SK-N-SH (cell line): ENCODE results near the gene C9orf43.

Experiments used
- USF2 ChIP-seq: fragments of 150-350 bp; IDR thresholded peaks from 2 replicates; pipeline ENCODE4 v1.6.1; 2017; ENCODE audit warnings: antibody characterized with exemption, low read length, low read depth, borderline replicate concordance
- TF ChIP-seq, protein P1 (sequence below): fragments of 200-600 bp; sonication (generic); IDR thresholded peaks from 2 replicates; pipeline ENCODE4 v1.6.1; 2017; ENCODE audit warnings: antibody characterized with exemption, mild to moderate bottlenecking, moderate library complexity

- no peak for TF ChIP-seq USF2
- TF ChIP-seq, protein P1, sequence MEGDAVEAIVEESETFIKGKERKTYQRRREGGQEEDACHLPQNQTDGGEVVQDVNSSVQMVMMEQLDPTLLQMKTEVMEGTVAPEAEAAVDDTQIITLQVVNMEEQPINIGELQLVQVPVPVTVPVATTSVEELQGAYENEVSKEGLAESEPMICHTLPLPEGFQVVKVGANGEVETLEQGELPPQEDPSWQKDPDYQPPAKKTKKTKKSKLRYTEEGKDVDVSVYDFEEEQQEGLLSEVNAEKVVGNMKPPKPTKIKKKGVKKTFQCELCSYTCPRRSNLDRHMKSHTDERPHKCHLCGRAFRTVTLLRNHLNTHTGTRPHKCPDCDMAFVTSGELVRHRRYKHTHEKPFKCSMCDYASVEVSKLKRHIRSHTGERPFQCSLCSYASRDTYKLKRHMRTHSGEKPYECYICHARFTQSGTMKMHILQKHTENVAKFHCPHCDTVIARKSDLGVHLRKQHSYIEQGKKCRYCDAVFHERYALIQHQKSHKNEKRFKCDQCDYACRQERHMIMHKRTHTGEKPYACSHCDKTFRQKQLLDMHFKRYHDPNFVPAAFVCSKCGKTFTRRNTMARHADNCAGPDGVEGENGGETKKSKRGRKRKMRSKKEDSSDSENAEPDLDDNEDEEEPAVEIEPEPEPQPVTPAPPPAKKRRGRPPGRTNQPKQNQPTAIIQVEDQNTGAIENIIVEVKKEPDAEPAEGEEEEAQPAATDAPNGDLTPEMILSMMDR, result no peak
These were observed 5.7 kb downstream of the C9orf43 start for GRCh38 chr9:113416149-113416721.
